ENCODE data around the gene TNS1.

The TNS1 gene

DNA sequence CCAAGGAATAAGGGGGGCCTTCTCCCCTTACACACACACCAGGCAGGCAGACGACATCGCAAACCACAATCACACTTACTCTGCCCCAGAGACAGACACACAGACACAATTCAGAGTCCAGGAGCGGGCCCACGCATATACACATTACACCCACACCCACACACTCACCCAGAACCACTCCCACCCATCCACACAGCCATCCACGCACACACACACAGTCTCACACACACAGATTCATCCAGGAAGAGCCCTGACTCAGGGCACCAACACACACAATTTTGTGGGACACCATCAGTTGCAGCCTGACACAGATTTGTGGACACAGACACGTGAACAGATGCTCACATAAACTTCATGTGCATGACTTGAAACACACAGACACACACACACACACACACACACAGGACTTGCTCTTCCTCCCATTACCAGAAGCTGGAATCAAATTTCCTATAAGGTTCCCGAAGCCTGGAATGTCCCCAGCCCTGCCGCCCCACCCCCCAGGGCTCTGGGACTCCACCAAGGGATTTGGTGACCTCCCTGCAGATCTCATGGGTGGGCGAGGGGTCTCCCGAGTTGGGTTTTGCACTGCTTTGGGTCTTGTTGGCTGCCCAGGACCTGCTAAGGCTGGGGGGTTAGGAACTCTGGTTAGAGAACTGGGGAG, 23.5 kb downstream of the TNS1 start:
- no peak for DNase-seq

- no peak for DNase-seq
These were observed 24.2 kb downstream of the TNS1 start for GRCh38 chr2:217978536-217979150.

GRCh38 chr2:217977840-217978535, 24.8 kb downstream of the TNS1 start:
- DNase-seq = no peak

GRCh38 chr2:217976301-217976700, 26.5 kb downstream of the TNS1 start:
- no peak for DNase-seq

GRCh38 chr2:217975626-217976025, 27.2 kb downstream of the TNS1 start:
- DNase-seq = no peak

- DNase-seq = no peak
These were observed 28.3 kb downstream of the TNS1 start for GRCh38 chr2:217974389-217975005.

GRCh38 chr2:217973008-217973787, 29.6 kb downstream of the TNS1 start:
- DNase-seq = no peak

GRCh38 chr2:217972490-217972889, 30.3 kb downstream of the TNS1 start:
- no peak for DNase-seq

GRCh38 chr2:217972037-217972436, 30.8 kb downstream of the TNS1 start:
- DNase-seq = no peak

- no peak for DNase-seq
These were observed 31.6 kb downstream of the TNS1 start for GRCh38 chr2:217971166-217971565.

- DNase-seq = no peak
These were observed 32.6 kb downstream of the TNS1 start for GRCh38 chr2:217970206-217970605.

DNA sequence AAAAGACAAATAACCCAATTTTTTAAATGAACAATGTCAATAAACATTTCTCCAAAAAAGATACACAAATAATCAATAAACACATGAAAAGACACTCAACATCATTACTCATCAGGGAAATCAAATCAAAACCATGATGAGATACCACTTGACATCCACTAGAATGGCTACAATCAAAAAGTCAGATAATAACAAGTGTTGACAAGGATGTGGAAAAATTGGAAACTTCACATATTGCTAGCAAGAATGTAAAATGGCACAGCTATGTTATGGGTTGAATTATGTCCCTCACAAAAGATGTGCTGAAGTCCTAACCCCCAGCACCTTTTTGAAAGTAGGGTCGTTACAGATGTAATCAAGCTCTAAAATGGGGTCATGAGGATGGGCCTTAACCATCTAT, 33.2 kb downstream of the TNS1 start:
- no peak for DNase-seq

- no peak for DNase-seq
These were observed 34.8 kb downstream of the TNS1 start for GRCh38 chr2:217968023-217968422.

GRCh38 chr2:217966423-217967070, 36.2 kb downstream of the TNS1 start:
- DNase-seq = no peak

DNA sequence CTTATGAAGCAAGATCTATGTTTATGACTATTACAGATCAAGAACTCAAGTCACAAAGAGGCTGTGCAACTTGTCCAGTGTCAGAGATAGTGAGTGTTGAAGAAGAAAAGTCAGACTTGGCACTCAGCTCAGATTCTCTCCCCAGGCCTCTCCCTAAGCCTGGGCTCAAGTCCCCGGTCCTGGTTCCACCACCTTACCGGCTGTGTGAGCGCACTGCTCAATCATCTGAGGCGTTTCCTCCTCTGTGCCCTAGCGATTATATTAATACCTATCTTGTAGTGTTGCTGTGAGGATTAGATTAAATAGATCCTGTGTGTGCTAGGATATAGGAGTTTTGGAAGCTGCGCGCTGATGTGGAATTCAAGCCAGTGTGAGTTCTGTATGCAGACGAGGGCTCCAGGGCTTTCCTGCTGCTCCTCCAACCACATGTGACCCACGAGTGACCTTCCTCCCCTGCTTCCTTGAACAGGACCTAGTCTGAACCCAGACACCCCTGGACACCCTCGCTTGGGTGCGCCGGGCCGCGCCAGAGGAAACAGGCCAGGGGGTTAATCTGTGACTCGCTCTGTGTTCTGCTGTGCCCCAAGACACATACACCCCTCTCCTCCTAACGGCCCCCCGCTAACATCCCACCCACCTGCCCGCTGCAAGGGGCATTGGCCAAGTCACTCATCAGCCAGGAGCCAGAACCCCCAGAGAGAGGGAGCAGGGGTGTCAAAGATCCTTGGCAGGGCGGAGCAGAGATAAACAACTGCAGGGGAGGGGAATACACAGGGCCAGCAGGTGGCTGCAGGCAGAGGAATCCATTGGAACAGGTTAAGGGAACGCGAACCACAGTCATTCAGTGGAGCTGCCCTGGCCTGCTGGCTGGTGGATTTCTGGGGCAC, 38.3 kb downstream of the TNS1 start:
- DNase-seq = no peak

- no peak for DNase-seq
These were observed 42.4 kb downstream of the TNS1 start for GRCh38 chr2:217960351-217960750.

DNA sequence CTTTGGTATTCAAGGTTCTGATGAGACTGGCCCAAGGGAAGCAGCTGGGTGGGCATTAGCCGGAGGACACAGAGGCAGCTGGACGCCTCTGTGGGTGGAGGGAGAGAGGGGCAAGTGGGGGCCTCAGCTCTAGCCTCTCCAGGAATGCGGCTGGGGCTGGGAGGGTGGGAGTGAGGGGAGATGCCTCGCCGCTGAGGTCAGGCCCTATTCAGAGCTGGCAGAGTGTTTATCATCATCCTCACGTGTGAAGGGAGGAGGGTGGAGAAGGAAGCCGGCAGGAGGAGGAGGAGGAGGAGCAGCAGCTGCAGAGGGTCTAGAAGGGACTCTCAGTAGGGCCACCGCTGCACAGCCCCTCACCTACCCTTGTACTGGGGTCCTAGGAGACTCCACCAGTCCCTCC, 43.1 kb downstream of the TNS1 start:
- no peak for DNase-seq

DNA sequence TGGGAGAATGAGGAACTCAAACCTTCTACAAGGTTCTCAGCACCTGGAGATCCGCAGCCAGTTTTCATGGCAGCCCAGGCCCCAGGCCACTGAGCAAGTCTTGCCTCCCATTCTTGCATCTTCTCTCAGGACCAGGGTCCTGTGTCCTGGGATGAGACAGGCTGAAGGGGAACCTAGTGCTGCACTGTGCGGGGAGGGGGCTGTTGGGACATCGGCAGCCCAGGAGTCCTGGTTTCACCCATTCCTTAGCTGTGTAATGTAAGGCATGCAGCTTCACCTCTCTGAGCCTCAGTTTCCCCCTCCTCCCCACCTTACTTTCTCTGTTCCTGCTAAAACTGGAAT, 43.9 kb downstream of the TNS1 start:
- DNase-seq = no peak

DNA sequence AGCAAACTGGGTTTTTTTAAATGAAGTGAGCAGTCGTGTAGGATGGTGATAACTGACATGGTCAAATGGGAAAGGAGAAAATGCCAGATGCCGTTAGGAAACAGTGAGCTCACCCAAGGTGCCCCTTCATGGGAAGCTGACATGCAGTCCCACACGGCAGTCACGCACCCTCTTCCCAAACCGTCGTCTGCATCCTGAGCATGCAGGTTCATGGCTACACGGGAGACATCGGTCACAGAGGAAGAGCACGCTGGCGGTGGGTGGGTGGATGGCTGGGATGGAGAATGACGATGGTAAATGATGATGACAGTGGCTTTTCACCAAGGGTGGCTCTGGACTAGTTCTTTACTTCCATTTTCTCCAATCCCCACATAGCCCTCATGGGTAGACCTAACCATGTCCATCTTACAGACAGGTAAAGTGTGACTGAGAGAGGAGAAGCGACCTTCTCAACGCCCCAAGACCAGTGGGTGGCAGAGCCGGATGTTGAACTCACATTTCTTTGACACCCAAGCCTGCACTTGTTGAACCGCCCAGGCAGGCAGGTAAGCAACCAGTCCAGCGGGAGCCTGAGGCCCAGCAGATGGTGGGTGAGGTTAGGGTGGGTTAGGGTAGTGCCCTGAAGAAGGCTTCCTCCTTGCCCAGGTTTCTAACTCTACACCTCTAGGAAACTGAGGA, 44.5 kb downstream of the TNS1 start:
- no peak for DNase-seq

GRCh38 chr2:217956586-217957457, 46.0 kb downstream of the TNS1 start:
- no peak for DNase-seq
